ENCODE results near the gene PHF20. TPM values are rescaled to one million over a fixed set of nuclear protein-coding genes. Genes with fewer than 3 reads are reported as not detected.
"Not testable (repeated sequence)": the region's sequence is repeated elsewhere in the genome, so short reads cannot be mapped to it uniquely, and the experiment has no call there.

PHF20 gene
- 22.3 and 28.9 TPM in 2 replicates for total RNA-seq (2012; rRNA removed)

DNA sequence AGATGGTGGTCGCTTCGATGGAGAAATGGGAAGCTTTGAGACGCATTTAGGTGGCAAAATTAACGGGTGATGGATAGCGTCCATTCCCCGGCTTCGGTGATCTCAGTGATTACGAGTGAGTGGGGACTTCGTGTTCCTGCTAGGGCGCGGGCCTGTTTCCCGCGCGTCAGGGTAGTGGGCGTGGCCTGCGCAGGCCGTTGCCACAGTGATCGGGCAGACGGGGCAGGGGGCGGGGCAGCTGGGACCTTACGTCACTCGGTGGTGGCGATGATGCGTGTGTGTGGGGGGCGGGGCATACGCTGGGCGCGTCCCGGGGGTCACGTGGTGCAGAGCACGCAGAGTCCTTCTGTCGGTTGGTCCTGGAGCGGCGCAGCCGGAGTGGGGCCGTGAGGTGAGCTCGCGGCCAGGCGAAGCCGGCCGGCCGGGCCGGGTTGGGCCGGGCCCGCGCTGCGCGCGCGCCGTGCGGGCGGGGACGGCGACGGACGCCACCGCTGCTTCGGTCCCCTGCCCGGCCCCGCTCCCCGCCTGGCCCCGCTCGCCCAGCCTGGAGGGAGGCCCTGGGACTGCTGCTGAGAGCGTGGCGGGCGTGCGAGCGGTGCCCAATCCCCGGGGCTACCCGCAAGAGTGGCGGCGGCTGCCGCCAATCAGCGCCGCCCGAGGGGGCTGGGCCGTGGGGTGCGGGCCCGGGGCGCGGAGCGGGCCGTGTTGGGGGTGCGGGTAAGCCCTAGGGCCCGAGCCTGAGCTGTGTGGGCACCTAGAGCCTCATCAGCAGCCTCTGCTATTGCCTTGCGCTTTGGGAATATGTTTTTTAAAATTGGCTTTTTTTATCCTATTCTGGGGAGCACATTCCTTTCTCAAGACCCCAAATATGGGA is at the start of gene PHF20:
Gene PHF20 (plus strand): TSS at position 327 of the 874 bp plus-strand sequence. CDS start 29,508 bp downstream, outside the sequence.
- Histone ChIP-seq H3K9me3 (replicated peaks; ENCODE audit: low read length) (no peaks in the 10 kb centered on the region), H3K4me3 (ENCODE audit: low read length) (peak within 1 kb of the TSS; percentile 82), H3K27me3 (ENCODE audit: control insufficient read depth, insufficient read depth, low read length) (no peaks in the 10 kb centered on the region), H3K4me1 (ENCODE audit: control insufficient read depth, insufficient read depth, low read length) (peaks cover 38% of the 10 kb centered on the region), H3K9ac (ENCODE audit: low read depth, low read length) (peak within 1 kb of the TSS; percentile 98), H3K4me2 (ENCODE audit: low read length) (peak within 1 kb of the TSS; percentile 96), H3K36me3 (ENCODE audit: insufficient read depth, low read length) (peaks cover 6% of the 10 kb centered on the region)

DNA sequence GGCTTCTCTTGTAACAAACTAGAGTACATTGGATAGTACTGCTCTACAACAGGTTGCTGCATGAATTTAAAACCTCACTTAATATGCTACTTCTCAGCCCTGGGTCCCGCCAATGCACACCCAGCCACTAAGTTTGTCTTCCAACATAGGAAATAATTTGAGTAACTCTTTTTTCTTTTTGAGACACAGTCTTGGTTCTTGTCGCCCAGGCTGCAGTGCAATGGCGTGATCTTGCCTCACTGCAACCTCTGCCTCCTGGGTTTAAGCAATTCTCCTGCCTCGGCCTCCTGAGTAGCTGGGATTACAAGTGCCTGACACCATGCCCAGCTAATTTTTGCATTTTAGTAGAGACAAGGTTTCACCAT is 48.6 kb upstream of the PHF20 start:
- peaks cover 12% of the 10 kb centered on the region for H3K4me1 ChIP-seq (ENCODE audit: control insufficient read depth, insufficient read depth, low read length)
- H3K36me3 ChIP-seq (ENCODE audit: insufficient read depth, low read length): peaks cover 95% of the 10 kb centered on the region

GRCh38 chr20:35723652-35724320 is 48.0 kb upstream of the PHF20 start:
- H3K4me3 ChIP-seq (ENCODE audit: low read length); H3K9ac ChIP-seq (ENCODE audit: low read depth, low read length); H3K4me1 ChIP-seq (ENCODE audit: control insufficient read depth, insufficient read depth, low read length); H3K9me3 ChIP-seq (replicated peaks; ENCODE audit: low read length); H3K4me2 ChIP-seq (ENCODE audit: low read length); H3K27me3 ChIP-seq (ENCODE audit: control insufficient read depth, insufficient read depth, low read length): not testable (repeated sequence)
- H3K36me3 ChIP-seq (ENCODE audit: insufficient read depth, low read length): peaks cover 95% of the 10 kb centered on the region

More for the DNA sequence above, 48.6 kb upstream of the PHF20 start:
- not testable (repeated sequence) for H3K4me2 ChIP-seq (ENCODE audit: low read length); H3K27me3 ChIP-seq (ENCODE audit: control insufficient read depth, insufficient read depth, low read length); H3K9ac ChIP-seq (ENCODE audit: low read depth, low read length); H3K4me3 ChIP-seq (ENCODE audit: low read length); H3K9me3 ChIP-seq (replicated peaks; ENCODE audit: low read length)

GRCh38 chr20:35724321-35725230 is 47.2 kb upstream of the PHF20 start:
- H3K9me3 ChIP-seq (replicated peaks; ENCODE audit: low read length): no peaks in the 10 kb centered on the region
- H3K9ac ChIP-seq (ENCODE audit: low read depth, low read length): no peak overlapping the region
- H3K36me3 ChIP-seq (ENCODE audit: insufficient read depth, low read length): peaks cover 95% of the 10 kb centered on the region
- H3K4me2 ChIP-seq (ENCODE audit: low read length): no peak overlapping the region
- H3K4me3 ChIP-seq (ENCODE audit: low read length): no peak overlapping the region
- H3K4me1 ChIP-seq (ENCODE audit: control insufficient read depth, insufficient read depth, low read length): no peaks in the 10 kb centered on the region
- no peaks in the 10 kb centered on the region for H3K27me3 ChIP-seq (ENCODE audit: control insufficient read depth, insufficient read depth, low read length)

DNA sequence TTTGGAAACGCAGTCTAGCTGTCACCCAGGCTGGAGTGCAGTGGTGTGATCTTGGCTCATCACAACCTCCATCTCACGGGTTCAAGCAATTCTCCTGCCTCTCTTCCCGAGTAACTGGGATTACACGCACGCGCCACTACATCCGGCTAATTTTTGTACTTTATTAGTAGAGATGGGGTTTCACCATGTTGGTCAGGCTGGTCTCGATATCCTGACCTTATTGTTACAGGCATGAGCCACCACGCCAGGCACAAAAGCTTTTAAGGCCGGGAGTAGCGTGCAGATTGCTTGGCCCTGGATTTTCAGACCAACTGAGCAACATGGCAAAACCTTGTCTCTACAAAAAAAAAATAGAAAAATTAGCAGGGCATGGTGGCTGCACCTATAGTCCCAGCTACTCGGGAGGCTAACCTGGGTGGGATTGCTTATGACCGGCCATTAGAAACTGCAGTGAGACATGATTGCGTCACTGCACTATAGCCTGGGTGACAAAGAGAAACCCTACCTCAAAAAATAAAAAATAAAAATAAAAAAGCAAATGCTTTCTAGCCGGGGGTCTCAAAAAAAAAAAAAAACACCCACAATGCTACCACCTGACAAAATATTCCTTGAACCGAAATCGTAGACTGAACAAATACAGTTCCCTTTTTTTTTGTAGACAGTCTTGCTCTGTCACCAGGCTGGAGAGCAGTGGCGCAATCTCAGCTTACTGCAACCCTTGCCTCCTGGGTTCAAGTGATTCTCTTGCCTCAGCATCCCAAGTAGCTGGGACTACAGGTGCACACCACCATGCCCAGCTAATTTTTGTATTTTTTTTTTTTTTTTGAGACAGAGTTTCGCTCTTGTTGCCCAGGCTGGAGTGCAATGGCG is 44.7 kb upstream of the PHF20 start:
- H3K27me3 ChIP-seq (ENCODE audit: control insufficient read depth, insufficient read depth, low read length): no peaks in the 10 kb centered on the region
- no peak overlapping the region for H3K9ac ChIP-seq (ENCODE audit: low read depth, low read length)
- H3K36me3 ChIP-seq (ENCODE audit: insufficient read depth, low read length): peaks cover 95% of the 10 kb centered on the region
- no peak overlapping the region for H3K4me2 ChIP-seq (ENCODE audit: low read length)
- H3K9me3 ChIP-seq (replicated peaks; ENCODE audit: low read length): no peaks in the 10 kb centered on the region
- peaks cover 8% of the 10 kb centered on the region for H3K4me1 ChIP-seq (ENCODE audit: control insufficient read depth, insufficient read depth, low read length)
- no peak overlapping the region for H3K4me3 ChIP-seq (ENCODE audit: low read length)

GRCh38 chr20:35729283-35729807 is 42.5 kb upstream of the PHF20 start:
- Histone ChIP-seq H3K9ac (ENCODE audit: low read depth, low read length) (no peak overlapping the region), H3K4me1 (ENCODE audit: control insufficient read depth, insufficient read depth, low read length) (peaks cover 8% of the 10 kb centered on the region), H3K4me3 (ENCODE audit: low read length) (no peak overlapping the region), H3K27me3 (ENCODE audit: control insufficient read depth, insufficient read depth, low read length) (no peaks in the 10 kb centered on the region), H3K4me2 (ENCODE audit: low read length) (no peak overlapping the region), H3K9me3 (replicated peaks; ENCODE audit: low read length) (no peaks in the 10 kb centered on the region), H3K36me3 (ENCODE audit: insufficient read depth, low read length) (peaks cover 97% of the 10 kb centered on the region)

- Histone ChIP-seq H3K36me3 (ENCODE audit: insufficient read depth, low read length) (peaks cover 97% of the 10 kb centered on the region), H3K27me3 (ENCODE audit: control insufficient read depth, insufficient read depth, low read length) (no peaks in the 10 kb centered on the region), H3K4me1 (ENCODE audit: control insufficient read depth, insufficient read depth, low read length) (peaks cover 8% of the 10 kb centered on the region)
Measured at GRCh38 chr20:35729836-35730582, 41.8 kb upstream of the PHF20 start.

GRCh38 chr20:35730583-35731468 is 41.0 kb upstream of the PHF20 start:
- H3K36me3 ChIP-seq (ENCODE audit: insufficient read depth, low read length): peaks cover 97% of the 10 kb centered on the region
- H3K9ac ChIP-seq (ENCODE audit: low read depth, low read length): no peak overlapping the region
- H3K27me3 ChIP-seq (ENCODE audit: control insufficient read depth, insufficient read depth, low read length): no peaks in the 10 kb centered on the region
- H3K9me3 ChIP-seq (replicated peaks; ENCODE audit: low read length): no peaks in the 10 kb centered on the region
- no peak overlapping the region for H3K4me3 ChIP-seq (ENCODE audit: low read length)
- no peak overlapping the region for H3K4me2 ChIP-seq (ENCODE audit: low read length)
- peaks cover 10% of the 10 kb centered on the region for H3K4me1 ChIP-seq (ENCODE audit: control insufficient read depth, insufficient read depth, low read length)

More at GRCh38 chr20:35729836-35730582, 41.8 kb upstream of the PHF20 start:
- no peak overlapping the region for H3K4me2 ChIP-seq (ENCODE audit: low read length)
- no peak overlapping the region for H3K4me3 ChIP-seq (ENCODE audit: low read length)
- no peak overlapping the region for H3K9ac ChIP-seq (ENCODE audit: low read depth, low read length)
- H3K9me3 ChIP-seq (replicated peaks; ENCODE audit: low read length): no peaks in the 10 kb centered on the region

DNA sequence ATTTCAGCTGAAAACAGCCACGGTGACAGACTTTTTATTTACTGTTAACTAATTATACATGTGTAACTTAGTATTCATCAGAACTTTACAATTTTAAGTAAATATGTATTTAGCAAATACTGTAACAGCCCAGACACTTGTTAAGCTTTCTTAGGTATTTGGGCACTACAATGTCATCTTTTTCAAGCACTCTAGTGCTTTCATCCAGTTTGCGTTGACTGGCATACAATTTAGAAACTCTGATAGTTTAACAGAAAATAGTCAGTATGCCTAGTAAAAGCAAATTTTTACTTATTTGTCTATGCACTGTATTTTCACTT is 40.4 kb upstream of the PHF20 start:
- peaks cover 16% of the 10 kb centered on the region for H3K4me1 ChIP-seq (ENCODE audit: control insufficient read depth, insufficient read depth, low read length)
- no peaks in the 10 kb centered on the region for H3K9me3 ChIP-seq (replicated peaks; ENCODE audit: low read length)
- H3K4me2 ChIP-seq (ENCODE audit: low read length): no peak overlapping the region
- no peak overlapping the region for H3K9ac ChIP-seq (ENCODE audit: low read depth, low read length)
- no peaks in the 10 kb centered on the region for H3K27me3 ChIP-seq (ENCODE audit: control insufficient read depth, insufficient read depth, low read length)
- no peak overlapping the region for H3K4me3 ChIP-seq (ENCODE audit: low read length)
- peaks cover 97% of the 10 kb centered on the region for H3K36me3 ChIP-seq (ENCODE audit: insufficient read depth, low read length)

Measured in skeletal muscle satellite cell (primary cell).